K562 (cell line): ENCODE data around the gene KCNK3. TPM values are rescaled to one million over a fixed set of nuclear protein-coding genes. Genes with fewer than 3 reads are reported as not detected.

Experiments
- HMBOX1 ChIP-seq: sonication (generic); IDR thresholded peaks from 2 replicates; pipeline ENCODE4 v1.6.1; 2016
- MCM2 ChIP-seq: fragments of 450-650 bp; IDR thresholded peaks from 2 replicates; pipeline ENCODE4 v1.6.1; 2017; ENCODE audit warnings: low read depth, mild to moderate bottlenecking
- ZBTB1 ChIP-seq: sonication (generic); formaldehyde crosslinking; IDR thresholded peaks from 2 replicates; pipeline ENCODE4 v1.8.1; 2023; ENCODE audit warnings: missing genetic modification reagents, low read depth, mild to moderate bottlenecking, borderline replicate concordance
- ZNF121 ChIP-seq: sonication (generic); formaldehyde crosslinking; conservative IDR thresholded peaks from 2 replicates; pipeline ENCODE4 v1.8.0; 2022; ENCODE audit warnings: missing genetic modification reagents
- ZNF384 ChIP-seq: IDR thresholded peaks from 2 replicates; pipeline ENCODE4 v1.6.1; 2012; ENCODE audit warnings: low read depth, low read length, improper control_type of control experiment
- ZNF395 ChIP-seq: fragments of 200-800 bp; sonication (Bioruptor generic); IDR thresholded peaks from 2 replicates; pipeline ENCODE4 v1.6.1; 2017; ENCODE audit warnings: missing genetic modification characterization, missing compliant biosample characterization
- ZNF766 ChIP-seq: fragments of 200-800 bp; sonication (Bioruptor generic); conservative IDR thresholded peaks from 2 replicates; pipeline ENCODE4 v1.6.1; 2016; ENCODE audit warnings: missing genetic modification characterization, missing compliant biosample characterization
- polyA plus RNA-seq, 8 experiments: library from polyadenylated mRNA; depleted of rRNA in 4 of 8; stranded (reverse) in 5 of 8; unstranded in 3 of 8; fragments of >200 nt; fragmentation: Nextera tagmentation in 2 of 8; fragmentation: Illumina TruSeq in 1 of 8; extraction: Ambion mirVana in 2 of 8; extraction: Trizol in 1 of 8; gene quantifications; 2 replicates each; pipeline versions ENCODE4 v1.2.1 to v1.2.3, GENCODE V29; 2011 to 2014; ENCODE audit warnings: inconsistent platforms in 1 of 8, missing spikeins in 1 of 8
- total RNA-seq, 7 experiments: library from RNA; depleted of rRNA in 6 of 7; stranded (reverse); fragments of >200 nt in 6 of 7; fragmentation: Illumina TruSeq in 2 of 7; extraction: Trizol in 2 of 7; gene quantifications; 2 replicates each; pipeline versions ENCODE4 v1.2.1 to v1.2.3, GENCODE V29; 2011 to 2021; ENCODE audit warnings: low replicate concordance in 1 of 7
- TF ChIP-seq, protein P1 (sequence below): sonication (generic); formaldehyde crosslinking; IDR thresholded peaks from 2 replicates; pipeline ENCODE4 v1.8.1; 2023; ENCODE audit warnings: mild to moderate bottlenecking, missing genetic modification reagents
- TF ChIP-seq, protein P2 (sequence below): fragments of 450-650 bp; formaldehyde crosslinking; IDR thresholded peaks from 2 replicates; pipeline ENCODE4 v1.4.0; 2020; ENCODE audit warnings: mild to moderate bottlenecking, moderate library complexity

KCNK3 gene
- total and polyA plus RNA-seq, 9 of the 15 experiments (the other 6 are each of a cell fraction or from before 2014, with no cell fraction given): 0.01 to 0.20 (median 0.07) TPM; not detected in 5

DNA sequence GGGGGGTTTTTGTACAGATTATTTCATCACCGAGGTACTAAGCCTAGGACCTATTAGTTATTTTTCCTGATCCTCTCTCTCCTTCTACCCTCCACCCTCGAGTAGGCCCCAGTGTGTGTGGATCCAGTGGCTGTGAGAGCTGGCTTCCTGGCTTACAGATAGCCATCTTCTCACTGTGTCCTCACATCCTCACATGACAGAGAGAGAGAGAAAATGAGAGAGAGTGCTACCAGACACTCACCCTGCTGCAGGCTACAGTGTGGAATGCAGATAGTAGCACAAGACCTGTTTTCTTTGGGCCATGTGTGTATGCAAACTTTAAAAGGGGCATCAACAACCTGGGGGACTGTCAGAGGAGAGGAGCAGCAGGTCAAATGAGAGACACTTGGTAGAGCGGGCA lies 9.5 kb downstream of the KCNK3 start (continued):
- no peak for TF ChIP-seq ZNF395 (CRISPR knock-in tag)
- peak; percentile 51; the same call in 1 of the 2 replicates for TF ChIP-seq ZNF766 (CRISPR knock-in tag)
- TF ChIP-seq, protein P1, sequence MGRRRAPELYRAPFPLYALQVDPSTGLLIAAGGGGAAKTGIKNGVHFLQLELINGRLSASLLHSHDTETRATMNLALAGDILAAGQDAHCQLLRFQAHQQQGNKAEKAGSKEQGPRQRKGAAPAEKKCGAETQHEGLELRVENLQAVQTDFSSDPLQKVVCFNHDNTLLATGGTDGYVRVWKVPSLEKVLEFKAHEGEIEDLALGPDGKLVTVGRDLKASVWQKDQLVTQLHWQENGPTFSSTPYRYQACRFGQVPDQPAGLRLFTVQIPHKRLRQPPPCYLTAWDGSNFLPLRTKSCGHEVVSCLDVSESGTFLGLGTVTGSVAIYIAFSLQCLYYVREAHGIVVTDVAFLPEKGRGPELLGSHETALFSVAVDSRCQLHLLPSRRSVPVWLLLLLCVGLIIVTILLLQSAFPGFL (CRISPR knock-in tag): no peak
- TF ChIP-seq, protein P2, sequence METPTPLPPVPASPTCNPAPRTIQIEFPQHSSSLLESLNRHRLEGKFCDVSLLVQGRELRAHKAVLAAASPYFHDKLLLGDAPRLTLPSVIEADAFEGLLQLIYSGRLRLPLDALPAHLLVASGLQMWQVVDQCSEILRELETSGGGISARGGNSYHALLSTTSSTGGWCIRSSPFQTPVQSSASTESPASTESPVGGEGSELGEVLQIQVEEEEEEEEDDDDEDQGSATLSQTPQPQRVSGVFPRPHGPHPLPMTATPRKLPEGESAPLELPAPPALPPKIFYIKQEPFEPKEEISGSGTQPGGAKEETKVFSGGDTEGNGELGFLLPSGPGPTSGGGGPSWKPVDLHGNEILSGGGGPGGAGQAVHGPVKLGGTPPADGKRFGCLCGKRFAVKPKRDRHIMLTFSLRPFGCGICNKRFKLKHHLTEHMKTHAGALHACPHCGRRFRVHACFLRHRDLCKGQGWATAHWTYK (CRISPR knock-in tag): peak; percentile 78; the same call in 1 of the 2 replicates
- TF ChIP-seq MCM2: no peak
- no peak for TF ChIP-seq ZNF384
- TF ChIP-seq ZBTB1 (CRISPR knock-in tag): no peak
- no peak for TF ChIP-seq HMBOX1
- no peak for TF ChIP-seq ZNF121 (CRISPR knock-in tag)
- TF ChIP-seq, all 486 proteins: peak for 28
